Smooth muscle cell (in vitro differentiated cells): Measurements from ENCODE around the gene ADGRD1. TPM values are rescaled to one million over a fixed set of nuclear protein-coding genes. Genes with fewer than 3 reads are reported as not detected.

Source experiments
- DNase-seq: peaks from one replicate; lab custom pipeline; 2025; ENCODE audit not compliant: unreplicated experiment; lab: John Stamatoyannopoulos, UW
- H2AFZ ChIP-seq: fragments of 200-600 bp; sonication (generic); 2 replicates; pipeline ENCODE4 v1.6.0; 2016; ENCODE audit warnings: antibody characterized with exemption, low read depth, mild to moderate bottlenecking
- H3F3A ChIP-seq: fragments of 200-600 bp; sonication (generic); 2 replicates; pipeline ENCODE4 v1.6.0; 2017; ENCODE audit warnings: antibody characterized with exemption, low read depth
- H3K27ac ChIP-seq: fragments of 200-600 bp; sonication (generic); 2 replicates; pipeline ENCODE4 v1.5.1; 2016; ENCODE audit warnings: low read depth, mild to moderate bottlenecking
- H3K27me3 ChIP-seq: fragments of 200-600 bp; sonication (generic); 2 replicates; pipeline ENCODE4 v1.6.1; 2016; ENCODE audit warnings: low read depth, mild to moderate bottlenecking
- H3K36me3 ChIP-seq: fragments of 200-600 bp; sonication (generic); 2 replicates; pipeline ENCODE4 v1.5.1; 2016; ENCODE audit warnings: low read depth
- H3K4me1 ChIP-seq: fragments of 200-600 bp; sonication (generic); 2 replicates; pipeline ENCODE4 v1.5.1; 2016; ENCODE audit warnings: low read depth
- H3K4me2 ChIP-seq: fragments of 200-600 bp; sonication (generic); 2 replicates; pipeline ENCODE4 v1.6.0; 2016; ENCODE audit warnings: mild to moderate bottlenecking
- H3K4me3 ChIP-seq: fragments of 200-600 bp; sonication (generic); 2 replicates; pipeline ENCODE4 v1.5.1; 2016; ENCODE audit warnings: mild to moderate bottlenecking
- H3K79me2 ChIP-seq: fragments of 200-600 bp; sonication (generic); 2 replicates; pipeline ENCODE4 v1.6.0; 2016; ENCODE audit warnings: low read depth, mild to moderate bottlenecking
- H3K9ac ChIP-seq: fragments of 200-600 bp; sonication (generic); 2 replicates; pipeline ENCODE4 v1.6.0; 2016; ENCODE audit warnings: low read depth
- H3K9me3 ChIP-seq: fragments of 200-600 bp; sonication (generic); replicated peaks from 2 replicates; pipeline ENCODE4 v1.5.1; 2016; ENCODE audit warnings: low read depth
- H4K20me1 ChIP-seq: fragments of 200-600 bp; sonication (generic); 2 replicates; pipeline ENCODE4 v1.6.0; 2016; ENCODE audit warnings: low read depth
- WGBS: methylation state at CpG from one replicate; pipeline ENCODE4 v1.1.7; 2016; ENCODE audit warnings: low lambda C conversion rate; 5-methylcytosine and 5-hydroxymethylcytosine counted together
- polyA plus RNA-seq: library from polyadenylated mRNA; unstranded; fragments of >200 nt; fragmentation: Nextera tagmentation; extraction: Ambion mirVana; gene quantifications from 2 replicates; pipeline ENCODE4 v1.2.1, GENCODE V29; 2016
- total RNA-seq: library from RNA; depleted of rRNA; stranded (reverse); fragments of >200 nt; gene quantifications from 2 replicates; pipeline ENCODE4 v1.2.3, GENCODE V29; 2014
- TF ChIP-seq, protein P1 (sequence below): fragments of 200-600 bp; sonication (generic); IDR thresholded peaks from 2 replicates; pipeline ENCODE4 v1.5.1; 2017; ENCODE audit warnings: borderline replicate concordance, mild to moderate bottlenecking, antibody characterized with exemption; ENCODE audit not compliant: insufficient read depth, poor library complexity, severe bottlenecking

ADGRD1 gene
- total and polyA plus RNA-seq, 2 experiments from 2014 or later = 0.14 TPM; not detected in 1

DNA sequence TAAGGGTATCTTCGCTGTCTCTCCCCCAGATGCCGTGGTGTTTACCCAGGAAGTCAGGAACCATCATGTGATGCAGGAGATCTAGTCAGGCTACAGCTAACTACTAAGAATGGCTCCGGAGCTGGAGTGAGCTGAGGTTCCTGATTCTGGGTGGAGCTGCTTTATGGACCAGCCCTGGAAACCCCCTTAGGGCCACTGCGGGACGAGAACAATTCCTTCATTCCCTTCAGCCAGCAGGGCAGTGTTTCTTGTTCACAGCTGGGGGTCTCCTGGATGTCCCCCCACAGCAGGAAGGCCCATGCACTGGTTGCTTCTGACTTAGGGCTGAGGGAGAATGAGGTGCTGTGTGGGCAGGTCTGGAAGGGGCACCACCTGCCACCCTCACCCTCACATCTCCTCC, 199.3 kb downstream of the ADGRD1 start:
- no peaks in the 10 kb centered on the region for H3F3A ChIP-seq
- H2AFZ ChIP-seq = no peak overlapping the region
- no peaks in the 10 kb centered on the region for H3K79me2 ChIP-seq
- H3K4me3 ChIP-seq = no peak overlapping the region
- H3K9ac ChIP-seq = no peak overlapping the region
- no peaks in the 10 kb centered on the region for H3K4me1 ChIP-seq
- H3K9me3 ChIP-seq = no peaks in the 10 kb centered on the region
- TF ChIP-seq, protein P1, sequence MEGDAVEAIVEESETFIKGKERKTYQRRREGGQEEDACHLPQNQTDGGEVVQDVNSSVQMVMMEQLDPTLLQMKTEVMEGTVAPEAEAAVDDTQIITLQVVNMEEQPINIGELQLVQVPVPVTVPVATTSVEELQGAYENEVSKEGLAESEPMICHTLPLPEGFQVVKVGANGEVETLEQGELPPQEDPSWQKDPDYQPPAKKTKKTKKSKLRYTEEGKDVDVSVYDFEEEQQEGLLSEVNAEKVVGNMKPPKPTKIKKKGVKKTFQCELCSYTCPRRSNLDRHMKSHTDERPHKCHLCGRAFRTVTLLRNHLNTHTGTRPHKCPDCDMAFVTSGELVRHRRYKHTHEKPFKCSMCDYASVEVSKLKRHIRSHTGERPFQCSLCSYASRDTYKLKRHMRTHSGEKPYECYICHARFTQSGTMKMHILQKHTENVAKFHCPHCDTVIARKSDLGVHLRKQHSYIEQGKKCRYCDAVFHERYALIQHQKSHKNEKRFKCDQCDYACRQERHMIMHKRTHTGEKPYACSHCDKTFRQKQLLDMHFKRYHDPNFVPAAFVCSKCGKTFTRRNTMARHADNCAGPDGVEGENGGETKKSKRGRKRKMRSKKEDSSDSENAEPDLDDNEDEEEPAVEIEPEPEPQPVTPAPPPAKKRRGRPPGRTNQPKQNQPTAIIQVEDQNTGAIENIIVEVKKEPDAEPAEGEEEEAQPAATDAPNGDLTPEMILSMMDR = no peak
- no peak for DNase-seq
- WGBS = 94% methylated on average over 5 of the region's 5 CpGs
- no peak overlapping the region for H3K27ac ChIP-seq
- no peak overlapping the region for H3K4me2 ChIP-seq
- H4K20me1 ChIP-seq = no peaks in the 10 kb centered on the region
- H3K36me3 ChIP-seq = no peaks in the 10 kb centered on the region
- no peaks in the 10 kb centered on the region for H3K27me3 ChIP-seq

DNA sequence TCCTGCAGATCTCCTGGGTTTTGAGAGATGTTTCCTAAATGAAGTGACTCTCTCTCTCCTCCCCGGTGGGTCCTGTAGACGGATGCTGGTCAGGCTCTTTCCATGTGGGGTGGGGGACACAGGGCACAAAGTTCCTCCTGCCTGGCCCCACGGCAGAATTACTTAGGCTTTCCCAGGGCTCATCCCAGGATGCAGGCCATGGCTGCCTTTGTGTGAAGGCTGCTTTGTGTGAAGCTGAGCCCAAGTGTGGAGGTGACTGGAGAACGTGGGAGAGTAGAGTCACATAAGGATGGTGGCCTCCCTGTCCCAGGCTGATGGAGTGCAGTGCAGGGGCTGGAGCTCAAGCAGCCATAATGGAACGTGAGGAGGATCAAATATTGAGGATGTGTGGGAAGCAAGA, 200.2 kb downstream of the ADGRD1 start:
- Histone ChIP-seq H3K4me1 (no peaks in the 10 kb centered on the region), H3K27ac (no peak overlapping the region), H3K27me3 (no peaks in the 10 kb centered on the region), H2AFZ (no peak overlapping the region), H4K20me1 (no peaks in the 10 kb centered on the region), H3K4me2 (no peak overlapping the region), H3K4me3 (no peak overlapping the region), H3F3A (no peaks in the 10 kb centered on the region), H3K9me3 (no peaks in the 10 kb centered on the region), H3K36me3 (no peaks in the 10 kb centered on the region), H3K79me2 (no peaks in the 10 kb centered on the region), H3K9ac (no peak overlapping the region)
- 86% methylated on average over 5 of the region's 5 CpGs for WGBS
- no peak for DNase-seq
- TF ChIP-seq, protein P1 = no peak

DNA sequence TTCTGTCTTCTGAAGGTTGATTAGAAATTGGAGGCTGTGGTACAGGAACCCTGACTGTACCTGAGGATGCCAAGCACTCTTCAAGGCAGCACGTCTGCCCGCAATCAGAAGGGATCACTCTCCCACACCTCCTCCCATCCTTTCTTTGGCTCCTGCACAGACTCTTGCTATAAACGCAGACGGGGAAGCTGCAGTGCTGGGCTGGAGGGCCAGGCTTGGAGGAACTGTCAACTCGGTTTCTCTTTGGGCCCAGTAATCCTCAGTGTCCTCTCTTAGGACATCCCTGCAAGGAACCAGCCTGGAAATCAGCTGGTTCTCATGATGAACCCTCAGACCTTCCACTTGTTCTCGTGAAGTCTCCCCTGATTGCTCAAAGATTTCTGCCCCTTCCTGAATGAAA, 201.4 kb downstream of the ADGRD1 start:
- Histone ChIP-seq H3K9ac (no peak overlapping the region), H4K20me1 (no peaks in the 10 kb centered on the region), H3K27me3 (no peaks in the 10 kb centered on the region), H3K4me3 (no peak overlapping the region), H3F3A (no peaks in the 10 kb centered on the region), H3K79me2 (no peaks in the 10 kb centered on the region), H2AFZ (no peak overlapping the region), H3K9me3 (no peaks in the 10 kb centered on the region), H3K4me1 (no peaks in the 10 kb centered on the region), H3K36me3 (no peaks in the 10 kb centered on the region), H3K4me2 (no peak overlapping the region), H3K27ac (no peak overlapping the region)
- WGBS = 84% methylated on average over 6 of the region's 6 CpGs
- no peak for DNase-seq
- TF ChIP-seq, protein P1 = no peak

DNA sequence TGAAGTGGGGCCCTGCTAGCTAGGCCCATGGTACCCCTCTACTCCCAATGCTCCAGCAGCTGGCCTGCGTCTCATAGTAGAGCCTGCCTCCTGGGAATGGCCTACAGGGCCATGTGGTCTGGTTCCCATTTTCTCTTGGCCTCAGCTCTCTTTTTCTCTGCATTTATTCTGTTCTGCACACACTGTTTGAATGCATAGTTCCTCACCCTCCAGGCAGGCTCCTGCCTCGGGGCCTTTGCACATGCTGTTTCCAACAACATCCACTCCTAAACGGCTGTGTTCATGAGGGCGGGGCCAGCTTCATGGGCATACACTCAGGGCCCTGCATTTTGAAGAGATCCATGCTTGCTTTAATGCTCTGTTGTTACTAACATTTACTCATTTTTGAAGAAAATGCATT, 204.0 kb downstream of the ADGRD1 start:
- Histone ChIP-seq H3K9ac (no peak overlapping the region), H3K27me3 (no peaks in the 10 kb centered on the region), H3K36me3 (no peaks in the 10 kb centered on the region), H3F3A (no peaks in the 10 kb centered on the region), H3K4me2 (no peak overlapping the region), H4K20me1 (no peaks in the 10 kb centered on the region), H3K9me3 (no peaks in the 10 kb centered on the region), H3K4me1 (no peaks in the 10 kb centered on the region), H3K79me2 (no peaks in the 10 kb centered on the region), H3K4me3 (no peak overlapping the region), H3K27ac (no peak overlapping the region), H2AFZ (no peak overlapping the region)
- 96% methylated on average over 4 of the region's 4 CpGs for WGBS
- no peak for DNase-seq
- TF ChIP-seq, protein P1 = no peak
